DMS 273 (cell line): ENCODE data around the gene CCNI.
A peak's percentile ranks its signal among the peaks of the same experiment; 100 is the strongest.
"Not testable (repeated sequence)": the region's sequence is repeated elsewhere in the genome, so short reads cannot be mapped to it uniquely, and the experiment has no call there.

ENCODE experiments used
- DNase-seq: peaks from one replicate; lab custom pipeline; 2025; ENCODE audit not compliant: unreplicated experiment; lab: John Stamatoyannopoulos, UW

The CCNI gene, protein sequence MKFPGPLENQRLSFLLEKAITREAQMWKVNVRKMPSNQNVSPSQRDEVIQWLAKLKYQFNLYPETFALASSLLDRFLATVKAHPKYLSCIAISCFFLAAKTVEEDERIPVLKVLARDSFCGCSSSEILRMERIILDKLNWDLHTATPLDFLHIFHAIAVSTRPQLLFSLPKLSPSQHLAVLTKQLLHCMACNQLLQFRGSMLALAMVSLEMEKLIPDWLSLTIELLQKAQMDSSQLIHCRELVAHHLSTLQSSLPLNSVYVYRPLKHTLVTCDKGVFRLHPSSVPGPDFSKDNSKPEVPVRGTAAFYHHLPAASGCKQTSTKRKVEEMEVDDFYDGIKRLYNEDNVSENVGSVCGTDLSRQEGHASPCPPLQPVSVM

DNA sequence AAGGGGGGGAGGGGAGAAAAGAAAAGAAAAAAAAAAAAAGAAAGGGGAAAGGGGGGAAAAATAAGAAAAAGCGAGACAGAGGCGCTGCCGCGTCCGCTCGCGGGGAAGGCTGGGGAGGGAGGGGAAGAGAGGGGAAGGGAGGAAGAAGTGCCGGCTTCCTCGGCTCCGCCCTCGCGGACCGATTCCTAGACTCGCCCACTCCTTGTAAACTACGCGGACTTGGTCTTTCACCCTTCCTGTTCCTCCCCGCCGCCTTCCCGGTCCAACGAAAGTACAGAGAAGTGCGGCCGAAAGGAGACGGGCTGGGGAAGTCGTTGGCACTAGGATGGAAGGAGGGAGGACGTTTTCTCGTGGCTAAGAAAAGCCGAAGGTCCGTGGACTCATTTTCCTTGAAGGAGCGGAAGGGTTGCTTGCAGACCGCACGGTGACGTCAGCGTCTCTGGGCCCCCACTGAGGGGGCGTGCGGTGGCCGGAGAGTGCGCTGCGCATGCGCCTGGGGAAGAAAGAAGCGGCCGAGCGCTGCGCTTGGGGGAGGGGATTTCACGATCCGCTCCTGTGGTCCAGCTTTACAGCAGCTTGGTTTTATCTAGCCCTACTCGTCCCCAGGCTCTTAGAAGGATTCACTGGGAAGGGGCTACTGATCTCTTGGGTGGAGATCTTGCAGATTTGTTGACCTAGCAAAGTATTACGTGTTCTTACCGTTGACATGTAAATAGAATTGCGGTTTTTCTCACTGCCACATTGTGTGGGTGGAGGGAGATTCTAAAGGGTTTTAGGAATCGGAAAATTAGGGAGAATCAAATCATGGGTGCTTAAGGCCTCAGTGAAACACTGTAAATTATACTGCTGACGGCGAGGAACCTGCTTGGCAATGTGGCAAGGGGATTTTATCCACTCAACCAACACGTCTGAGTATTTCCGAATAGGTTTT lies at the start of gene CCNI:
CCNI (minus strand) TSS at position 121 of the 931 bp plus-strand sequence. CDS start 9,627 bp downstream, outside the sequence.
- DNase-seq: peak; percentile 96

- no peak for DNase-seq
Observed at GRCh38 chr4:77124576-77124975, 48.8 kb upstream of the CCNI start.

- no peak for DNase-seq
Observed at GRCh38 chr4:77123411-77123810, 47.6 kb upstream of the CCNI start.

- no peak for DNase-seq
Observed at GRCh38 chr4:77122656-77123055, 46.9 kb upstream of the CCNI start.

DNA sequence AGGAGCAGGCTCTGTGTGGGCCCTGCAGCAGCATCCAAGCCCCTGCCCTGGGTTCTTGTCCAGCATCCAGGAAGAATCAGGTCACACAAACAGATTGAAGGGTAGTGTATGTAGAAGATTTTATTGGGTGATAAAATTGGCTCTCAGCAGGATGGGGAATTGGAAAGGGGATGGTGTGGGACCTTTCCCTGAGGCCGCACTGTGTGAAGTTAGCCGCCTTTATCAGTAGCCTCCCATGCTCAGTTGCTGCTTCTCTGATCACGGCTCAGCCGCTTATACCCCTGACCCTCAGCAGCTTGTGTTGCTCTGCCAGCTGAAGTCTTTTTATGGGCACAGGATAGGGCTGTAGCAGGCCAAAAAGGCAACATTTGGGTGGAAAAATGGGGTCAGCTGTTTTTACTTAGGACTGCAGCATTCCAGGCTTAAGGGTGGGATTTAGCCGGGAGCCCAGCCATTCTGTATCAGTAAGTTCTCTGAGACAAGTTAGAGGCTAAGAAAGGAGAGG lies 46.0 kb upstream of the CCNI start:
- no peak for DNase-seq

DNA sequence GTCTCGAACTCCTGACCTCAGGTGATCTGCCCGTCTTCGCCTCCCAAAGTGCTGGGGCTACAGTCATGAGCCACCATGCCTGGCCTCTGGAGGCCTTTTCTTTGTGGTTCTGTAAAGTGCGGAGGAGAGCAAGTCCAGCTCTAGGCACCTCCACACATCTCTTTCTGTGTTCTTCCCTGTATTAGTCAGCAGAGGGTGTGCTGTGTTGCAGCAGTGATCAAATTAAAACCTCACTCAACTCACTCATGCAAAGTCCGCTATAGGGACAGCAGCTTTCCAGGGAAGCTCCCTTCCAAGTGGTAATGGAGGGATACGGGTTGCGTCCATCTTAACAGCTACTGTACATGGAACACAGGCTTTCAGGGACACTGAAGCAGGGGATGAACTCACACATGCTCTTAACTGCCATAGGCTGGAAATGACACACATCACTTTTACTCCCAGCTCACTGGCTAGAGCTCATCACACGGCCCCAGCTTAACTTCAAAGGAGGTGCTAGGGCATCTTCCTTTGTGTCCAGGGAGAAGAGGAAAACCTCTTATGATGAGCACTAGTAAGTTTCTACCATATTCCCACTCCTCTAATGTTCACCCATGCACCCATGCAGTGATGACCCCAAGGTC lies 45.2 kb upstream of the CCNI start:
- no peak for DNase-seq

DNA sequence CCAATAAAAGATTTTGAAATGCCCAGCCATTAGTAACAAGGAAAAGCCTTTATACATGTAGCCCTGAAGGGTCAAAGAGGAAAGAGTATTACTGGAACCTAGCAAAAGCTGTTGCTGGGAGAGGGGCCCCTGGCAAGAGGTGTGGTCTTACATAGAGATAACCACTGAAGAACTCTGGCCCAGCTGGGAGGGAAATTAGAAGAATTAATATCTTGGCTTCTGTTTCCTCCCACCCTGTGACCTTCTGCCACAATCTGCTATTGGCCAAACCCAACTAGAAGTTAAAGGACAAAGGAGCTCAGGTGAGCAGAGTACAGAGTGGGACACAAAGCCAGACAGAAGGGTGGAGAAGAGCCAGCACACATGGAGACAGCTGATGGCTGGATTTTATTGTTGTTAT lies 41.9 kb upstream of the CCNI start:
- DNase-seq: peak; percentile 1

- DNase-seq: no peak
Observed at GRCh38 chr4:77113069-77113468, 37.3 kb upstream of the CCNI start.

- DNase-seq: no peak
Observed at GRCh38 chr4:77110730-77111129, 34.9 kb upstream of the CCNI start.

DNA sequence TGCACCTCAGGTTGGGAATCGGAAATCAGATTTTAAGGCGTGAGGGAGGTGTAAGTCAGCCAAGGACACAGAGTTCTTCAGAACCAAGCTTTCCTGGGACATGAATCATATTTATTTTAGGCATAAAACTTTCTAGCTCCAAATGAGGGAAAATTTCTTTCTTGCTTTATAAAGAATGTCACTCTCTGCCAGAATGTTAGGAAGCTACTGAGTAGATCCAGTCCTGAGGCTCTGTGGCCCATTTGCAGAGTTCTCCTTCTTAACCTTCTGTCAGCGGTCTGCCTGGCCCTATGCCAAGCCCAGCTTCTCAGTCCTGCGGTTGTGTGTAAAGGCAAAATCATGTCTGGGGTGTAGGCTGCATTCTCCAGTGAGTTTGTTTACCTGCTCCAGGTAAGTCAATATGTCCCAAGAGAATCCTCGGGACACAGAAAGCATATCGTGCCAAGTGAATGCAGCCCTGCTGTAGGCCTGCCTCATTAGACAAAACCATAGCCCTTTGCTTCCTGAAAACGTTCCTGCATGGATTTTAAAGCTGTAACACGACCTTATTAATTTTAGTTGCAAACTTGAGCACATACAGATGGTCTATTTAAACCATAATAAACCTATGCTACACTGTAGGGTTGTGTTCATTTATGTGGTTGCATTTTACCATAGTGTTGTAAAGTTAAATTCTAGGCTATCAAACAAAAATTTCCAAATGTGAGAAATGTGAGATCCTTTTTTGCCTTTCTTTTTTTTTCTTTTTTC lies 29.2 kb upstream of the CCNI start:
- DNase-seq: peak; percentile 70

DNA sequence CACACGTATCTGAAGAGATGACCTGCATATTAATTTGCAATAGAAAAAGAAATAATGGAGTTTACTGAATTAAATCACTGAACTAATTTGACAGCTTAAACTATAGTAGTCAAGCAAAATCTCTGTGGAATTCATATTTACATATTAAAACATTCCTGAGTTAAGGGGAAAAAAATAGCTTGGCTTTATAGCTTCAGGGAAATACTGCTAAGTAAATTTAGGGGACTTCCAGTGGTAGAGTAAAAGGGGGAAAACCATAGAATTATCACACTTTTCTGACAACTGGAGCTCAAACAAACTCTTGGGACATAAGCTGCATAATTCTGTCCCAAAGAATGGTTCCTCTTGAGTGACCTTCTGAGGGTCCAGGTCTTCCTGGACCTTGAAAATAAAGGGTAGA lies 28.6 kb upstream of the CCNI start:
- DNase-seq: no peak

GRCh38 chr4:77100234-77100633 lies 24.4 kb upstream of the CCNI start:
- no peak for DNase-seq

GRCh38 chr4:77097611-77098010 lies 21.8 kb upstream of the CCNI start:
- no peak for DNase-seq

DNA sequence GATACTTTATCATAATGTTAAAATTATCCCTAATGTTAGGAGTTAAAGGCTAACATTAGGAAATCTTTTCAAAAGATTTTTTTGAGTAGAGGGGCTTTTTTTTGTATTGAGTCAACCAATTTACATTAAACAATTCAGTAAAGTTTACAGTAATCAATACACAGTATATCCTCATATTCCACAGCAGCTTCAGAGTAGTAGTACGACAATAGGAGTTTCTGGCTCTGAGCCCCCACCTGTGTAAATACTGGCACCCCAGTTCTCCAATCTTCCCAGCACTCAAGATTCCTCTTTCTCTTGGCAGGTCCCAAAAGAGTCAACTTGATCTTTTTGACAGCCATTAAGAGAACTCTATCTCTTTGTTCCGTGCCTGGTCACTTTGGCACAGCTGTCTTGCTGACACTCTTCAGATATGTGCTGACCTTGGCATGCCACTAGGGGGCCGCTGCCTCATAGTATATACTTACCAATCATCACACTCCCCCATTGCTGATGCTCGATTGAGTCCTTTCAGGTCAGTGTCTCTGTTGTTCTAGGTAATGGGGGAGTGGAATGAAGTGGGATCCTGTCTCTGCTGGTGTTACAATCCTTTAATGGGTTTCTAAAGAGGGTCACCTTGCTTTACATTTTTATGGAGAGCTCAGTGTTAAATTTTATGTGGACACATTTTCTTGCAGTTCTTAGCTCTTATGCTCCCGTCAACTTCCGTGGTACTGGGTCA lies 19.5 kb upstream of the CCNI start:
- peak; percentile 71 for DNase-seq

DNA sequence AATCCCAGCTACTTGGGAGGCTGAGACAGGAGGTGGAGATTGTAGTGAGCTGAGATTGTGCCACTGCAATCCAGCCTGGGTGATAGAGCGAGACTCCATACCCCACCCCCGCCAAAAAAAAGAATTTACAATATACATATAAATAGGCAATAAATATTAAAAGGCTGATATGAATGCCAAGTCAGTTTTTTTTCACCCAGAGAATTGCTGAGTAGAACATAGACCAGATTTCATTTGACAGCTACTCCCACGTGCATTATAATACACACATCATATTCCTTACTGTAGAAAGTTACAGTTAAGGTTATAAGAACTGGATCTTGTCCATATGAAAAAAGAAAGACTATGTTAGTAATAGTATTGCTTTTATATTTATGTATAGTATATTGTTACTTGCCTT lies 18.7 kb upstream of the CCNI start:
- no peak for DNase-seq

- DNase-seq: no peak
Observed at GRCh38 chr4:77093401-77093800, 17.6 kb upstream of the CCNI start.

DNA sequence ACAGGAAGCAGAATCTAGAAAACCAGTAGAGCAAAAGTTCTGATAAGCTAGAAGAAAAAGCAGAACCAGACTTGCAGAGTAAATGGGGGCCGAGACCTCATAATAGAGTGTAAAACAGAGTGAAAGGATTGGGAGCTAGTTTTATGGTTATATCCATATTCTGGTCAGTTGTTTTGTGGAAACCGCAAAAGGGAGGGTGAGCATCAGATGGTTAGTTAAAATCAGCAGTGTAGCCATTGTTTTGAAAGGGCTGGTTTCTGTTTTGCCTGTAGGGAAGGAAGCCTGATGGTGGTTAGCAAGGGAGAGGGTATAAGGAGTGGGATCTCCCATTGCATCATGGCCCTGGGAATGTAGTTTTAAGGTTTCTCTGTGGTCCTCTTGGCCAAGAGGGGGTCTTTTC lies 17.2 kb upstream of the CCNI start:
- DNase-seq: no peak

GRCh38 chr4:77089866-77090265 lies 14.1 kb upstream of the CCNI start:
- DNase-seq: no peak

- not testable (repeated sequence) for DNase-seq
Observed at GRCh38 chr4:77087027-77087426, 11.2 kb upstream of the CCNI start.

DNA sequence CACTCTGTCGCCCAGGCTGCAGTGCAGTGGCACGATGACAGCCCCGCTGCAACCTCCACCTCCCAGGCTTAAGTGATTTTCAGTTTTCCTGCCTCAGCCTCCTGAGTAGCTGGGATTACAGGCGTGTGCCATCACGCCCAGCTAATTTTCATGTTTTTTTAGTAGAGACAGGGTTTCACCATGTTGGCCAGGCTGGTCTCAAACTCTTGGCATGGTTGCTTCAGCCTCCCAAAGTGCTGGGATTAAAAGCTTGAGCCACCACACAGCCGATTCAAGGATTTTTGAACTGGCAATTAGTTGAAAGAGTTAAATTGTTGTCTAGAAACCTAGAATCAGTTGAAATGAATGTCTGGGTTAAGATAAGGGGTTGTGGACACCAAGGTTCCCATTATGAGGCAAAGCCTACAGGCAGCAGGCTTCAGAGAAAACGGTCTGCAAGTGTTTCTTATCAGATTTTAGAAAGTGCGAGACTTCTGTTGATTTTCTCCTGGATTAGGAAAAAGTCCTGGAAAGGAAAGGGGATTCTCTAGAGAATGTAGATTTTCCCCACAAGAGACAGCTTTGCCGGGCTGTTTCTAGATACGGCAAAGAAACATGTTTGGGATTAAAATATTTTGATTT lies 8.3 kb upstream of the CCNI start:
- no peak for DNase-seq
